Activated naive CD4-positive, alpha-beta T cell treated with anti-CD3 and anti-CD28 coated beads, Interleukin-2, amount 50 U/mL, for 72 hours (primary cell): ENCODE results near the gene PPP2CA. TPM values are rescaled to one million over a fixed set of nuclear protein-coding genes. Genes with fewer than 3 reads are reported as not detected.
A peak's percentile ranks its signal among the peaks of the same experiment; 100 is the strongest.
"Not testable (repeated sequence)": the region's sequence is repeated elsewhere in the genome, so short reads cannot be mapped to it uniquely, and the experiment has no call there.

Experiments
- ATAC-seq, 2 donors: fragments of 150-1000 bp; cut with Tn5 transposase; 2 replicates each; pipeline ENCODE4 v1.10.0; 2021; ENCODE audit warnings: mild to moderate bottlenecking in 2 of 2, moderate library complexity in 2 of 2
- DNase-seq, 2 donors: peaks; one replicate each; pipeline ENCODE4 v3.0.0; 2021 to 2022; ENCODE audit warnings: low spot score in 2 of 2
- H3K27ac Mint-ChIP-seq, 2 donors: one replicate each; pipeline ENCODE4 v1.8.0; 2022; ENCODE audit warnings: mild to moderate bottlenecking in 2 of 2, mixed read lengths in 2 of 2
- H3K36me3 Mint-ChIP-seq, 2 donors: one replicate each; pipeline ENCODE4 v1.8.0; 2022; ENCODE audit warnings: mixed read lengths in 2 of 2
- H3K9me3 Mint-ChIP-seq, 2 donors: one replicate each; pipeline ENCODE4 v1.8.0; 2022; ENCODE audit warnings: mixed read lengths in 2 of 2
- total RNA-seq, 2 donors: library from RNA; stranded (reverse); gene quantifications; one replicate each; pipeline ENCODE4 v1.2.3, GENCODE V29; 2022

Gene PPP2CA
- 100 to 1,000 TPM; 133 to 148 TPM for total RNA-seq

DNA sequence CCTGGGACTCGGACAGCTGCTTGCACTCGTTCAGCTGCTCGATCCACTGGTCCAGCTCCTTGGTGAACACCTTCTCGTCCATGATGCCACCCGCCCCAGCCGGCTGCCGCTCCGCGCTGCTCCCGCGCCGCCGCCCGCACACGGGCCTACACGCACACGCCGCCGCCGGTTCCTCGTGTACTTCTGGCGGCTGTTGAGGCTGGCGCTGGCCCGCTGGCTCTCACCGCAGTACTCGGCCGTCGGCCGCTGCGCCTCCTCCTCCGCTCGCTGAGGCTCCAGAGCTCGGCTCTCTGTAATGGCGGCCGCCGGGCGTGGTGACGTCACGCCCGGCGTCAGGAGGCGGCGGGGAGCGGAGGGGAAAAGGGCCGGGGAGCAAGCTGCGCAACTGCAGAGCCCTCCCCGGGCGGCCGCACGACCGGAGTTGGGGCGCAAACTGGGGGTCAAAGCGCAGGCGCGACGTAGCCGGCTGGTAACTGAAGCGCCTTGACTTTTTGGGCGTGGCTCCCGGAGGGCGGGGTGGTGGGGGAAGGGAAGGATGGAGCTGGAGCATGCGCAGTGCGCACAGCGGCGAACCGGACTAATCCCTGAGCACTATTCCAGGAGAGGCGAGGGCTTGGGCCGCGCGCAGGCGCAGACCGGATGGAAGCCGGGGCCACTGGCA, at the start of gene PPP2CA:
Gene PPP2CA, minus strand, starts transcription at position 294 of the 661 bp plus-strand sequence. Its CDS starts 212 bp downstream, at position 82.
- peak; percentile 99 to 100 for DNase-seq
- H3K36me3 Mint-ChIP-seq: peaks cover 29 to 41% of the 10 kb centered on the region in 2 donors
- peak within 1 kb of the TSS; percentile 99 for H3K27ac Mint-ChIP-seq
- peak; percentile 82 to 88 for ATAC-seq
- H3K9me3 Mint-ChIP-seq: no peaks in the 10 kb centered on the region

DNA sequence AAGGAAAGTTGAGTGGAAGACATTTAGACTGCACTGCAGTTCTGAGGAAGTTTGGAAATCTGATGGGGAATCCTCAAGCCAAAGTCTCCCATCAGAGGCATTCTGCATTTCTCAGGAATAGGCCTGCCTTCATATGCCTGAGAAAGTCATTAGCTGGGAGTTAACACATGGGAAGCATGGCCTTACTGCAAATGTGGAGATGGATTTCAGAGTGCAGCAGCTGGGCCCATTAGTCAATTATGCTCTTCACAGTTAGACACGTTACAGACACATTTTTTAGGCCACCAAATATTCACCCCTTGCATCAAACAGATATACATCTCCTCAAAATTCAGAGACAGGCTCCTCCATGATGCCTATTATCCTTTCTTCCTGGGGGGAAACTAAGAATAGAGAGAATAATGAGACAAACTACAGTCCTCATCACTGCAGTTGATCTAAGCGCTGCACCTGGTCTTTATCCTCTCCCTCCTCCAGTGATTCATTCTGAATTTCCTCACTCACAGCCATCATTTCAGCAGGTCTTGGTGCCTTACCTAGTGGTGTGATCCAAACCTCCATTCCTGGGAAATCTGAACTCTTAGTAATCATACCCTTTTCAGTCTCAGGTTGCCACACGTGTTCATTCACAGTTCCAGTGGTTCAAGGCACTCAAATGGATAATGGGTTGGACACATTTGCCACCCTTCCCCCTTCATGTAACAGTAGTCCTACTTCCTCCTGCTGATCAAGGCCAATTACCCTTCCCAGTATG, 47.9 kb upstream of the PPP2CA start:
- no peaks in the 10 kb centered on the region for H3K36me3 Mint-ChIP-seq
- DNase-seq: no peak
- H3K27ac Mint-ChIP-seq: no peak overlapping the region
- ATAC-seq: no peak
- H3K9me3 Mint-ChIP-seq: peaks cover 0 to 9% of the 10 kb centered on the region in 2 donors

DNA sequence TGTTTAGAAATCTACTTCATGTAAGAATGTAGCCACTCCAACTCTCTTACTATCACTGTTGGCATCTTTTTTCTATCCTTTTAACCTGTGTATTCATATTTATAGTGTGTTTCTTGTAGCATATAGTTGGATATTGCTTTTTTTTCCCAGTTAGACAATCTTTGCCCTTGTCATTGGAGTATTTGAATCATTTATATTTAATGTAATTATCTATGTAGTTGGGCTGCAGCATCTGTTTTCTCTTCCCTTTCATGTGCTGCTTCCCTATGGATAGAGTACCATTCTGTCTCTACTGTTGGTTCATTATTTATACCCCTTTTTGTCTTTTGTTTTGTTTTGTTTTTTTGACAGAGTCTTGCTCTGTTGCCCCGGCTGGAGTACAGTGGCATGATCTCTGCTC, 45.2 kb upstream of the PPP2CA start:
- no peak for DNase-seq
- no peak for ATAC-seq
- no peaks in the 10 kb centered on the region for H3K36me3 Mint-ChIP-seq
- no peak overlapping the region for H3K27ac Mint-ChIP-seq
- H3K9me3 Mint-ChIP-seq: peaks cover 0 to 9% of the 10 kb centered on the region in 2 donors

DNA sequence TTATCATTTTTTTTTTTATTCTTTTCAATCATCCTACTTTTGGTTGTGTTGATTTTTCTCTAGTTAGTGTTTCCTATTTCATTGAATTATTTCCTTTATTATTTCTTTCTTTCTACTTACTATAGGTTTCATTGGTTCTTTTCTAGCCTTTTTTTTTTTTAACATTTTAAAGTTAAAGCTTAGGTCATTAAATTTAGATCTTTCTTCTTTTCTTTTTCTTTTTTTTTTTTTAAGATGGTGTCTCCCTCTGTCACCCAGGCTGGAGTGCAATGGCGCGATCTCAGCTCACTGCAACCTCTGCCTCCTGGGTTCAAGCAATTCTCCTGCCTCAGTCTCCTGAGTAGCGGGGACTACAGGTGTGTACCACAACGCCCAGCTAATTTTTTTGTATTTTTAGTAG, 43.0 kb upstream of the PPP2CA start:
- Mint-ChIP-seq H3K36me3 (no peaks in the 10 kb centered on the region), H3K27ac (no peak overlapping the region), H3K9me3 (peaks cover 0 to 13% of the 10 kb centered on the region in 2 donors)
- ATAC-seq (no peak), DNase-seq (no peak)

DNA sequence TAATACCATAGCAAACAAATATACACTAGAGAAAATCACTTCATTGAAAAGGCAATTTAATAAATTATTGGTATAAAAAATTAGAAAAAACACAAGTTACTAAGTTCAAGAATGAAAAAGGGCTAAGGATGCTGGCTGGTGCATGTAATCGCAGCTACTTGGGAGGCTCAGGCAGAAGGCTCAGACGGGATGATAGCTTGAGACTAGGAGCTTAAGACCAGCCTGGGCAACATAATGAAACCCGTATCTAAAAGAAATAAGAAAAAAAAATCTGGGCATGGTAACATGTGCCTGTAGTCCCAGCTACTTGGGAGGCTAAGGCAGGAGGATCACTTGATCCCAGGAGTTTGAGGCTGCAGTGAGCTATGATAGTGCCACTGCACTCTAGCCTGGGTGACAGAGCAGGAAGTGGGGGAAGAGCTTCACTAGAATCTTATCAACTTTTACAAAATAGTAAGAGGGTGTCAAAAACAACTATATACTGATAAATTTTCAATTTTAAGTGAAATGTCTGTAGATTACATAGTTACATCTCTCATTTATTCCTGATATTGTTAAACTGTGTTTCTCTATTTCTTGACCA, 42.2 kb upstream of the PPP2CA start:
- Mint-ChIP-seq H3K9me3 (peaks cover 0 to 13% of the 10 kb centered on the region in 2 donors), H3K27ac (no peak overlapping the region), H3K36me3 (no peaks in the 10 kb centered on the region)
- DNase-seq (no peak), ATAC-seq (no peak)

DNA sequence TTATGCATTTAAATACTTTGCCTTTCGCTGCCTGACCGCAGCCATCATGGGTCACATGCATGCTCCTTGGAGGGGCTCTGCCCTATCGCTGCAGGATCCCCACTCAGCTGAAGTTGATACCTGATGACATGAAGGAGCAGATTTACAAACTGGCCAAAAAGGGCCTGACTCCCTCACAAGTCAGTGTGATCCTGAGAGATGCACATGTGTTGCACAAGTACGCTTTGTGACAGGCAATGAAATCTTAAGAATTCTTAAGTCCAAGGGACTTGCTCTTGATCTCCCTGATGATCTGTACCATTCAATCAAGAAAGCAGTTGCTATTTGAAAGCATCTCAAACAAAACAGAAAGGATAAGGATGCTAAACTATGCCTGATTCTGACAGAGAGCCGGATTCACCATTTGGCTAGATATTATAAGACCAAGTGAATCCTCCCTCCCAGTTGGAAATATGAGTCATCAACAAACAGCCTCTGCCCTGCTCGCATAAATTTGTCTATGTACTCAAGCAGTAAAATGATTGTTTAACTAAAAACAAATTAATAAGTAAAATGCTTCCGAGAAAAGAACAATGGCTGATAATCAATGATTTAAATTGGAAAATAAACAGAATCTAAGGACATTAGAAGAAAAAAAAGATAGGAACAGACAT, 41.6 kb upstream of the PPP2CA start:
- peaks cover 0 to 14% of the 10 kb centered on the region in 2 donors for H3K9me3 Mint-ChIP-seq
- no peak overlapping the region for H3K27ac Mint-ChIP-seq
- no peak for ATAC-seq
- no peak for DNase-seq
- peaks cover 0 to 6% of the 10 kb centered on the region in 2 donors for H3K36me3 Mint-ChIP-seq

DNA sequence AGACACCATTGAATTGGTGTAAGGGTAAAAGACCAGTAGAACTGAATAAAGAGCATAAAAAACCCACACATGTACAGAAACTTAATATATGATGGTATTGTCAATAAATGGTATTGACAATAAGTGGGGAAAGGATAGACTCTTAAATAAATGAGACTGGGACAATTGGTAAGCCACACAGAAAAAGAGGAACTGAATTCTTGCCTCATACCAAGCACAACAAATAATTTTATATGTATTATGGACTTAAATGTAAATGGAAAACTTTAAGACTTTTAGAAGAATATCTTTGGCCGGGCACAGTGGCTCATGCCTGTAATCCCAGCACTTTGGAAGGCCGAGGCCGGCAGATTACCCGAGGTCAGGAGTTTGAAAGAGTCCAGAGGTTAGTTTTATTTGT, 37.9 kb upstream of the PPP2CA start:
- no peak for DNase-seq
- Mint-ChIP-seq H3K27ac (no peak overlapping the region), H3K36me3 (peaks cover 0 to 14% of the 10 kb centered on the region in 2 donors), H3K9me3 (peaks cover 0 to 10% of the 10 kb centered on the region in 2 donors)
- ATAC-seq: no peak

DNA sequence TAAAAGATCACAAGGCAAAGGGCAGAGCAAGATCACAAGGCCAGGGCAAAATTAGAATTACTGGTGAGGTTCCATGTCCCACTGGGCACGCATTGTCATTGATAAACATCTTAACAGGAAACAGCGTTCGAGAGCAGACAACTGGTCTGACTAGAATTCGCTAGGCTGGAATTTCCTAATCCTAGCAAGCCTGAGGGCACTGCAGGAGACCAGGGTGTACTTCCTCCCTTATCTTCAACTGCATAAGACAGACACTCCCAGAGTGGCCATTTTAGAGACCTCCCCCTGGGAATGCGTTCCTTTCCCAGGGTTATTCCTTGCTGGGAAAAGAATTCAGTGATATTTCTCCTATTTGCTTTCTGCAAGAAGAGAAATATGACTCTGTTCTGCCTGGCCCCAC, 36.8 kb upstream of the PPP2CA start:
- DNase-seq, ATAC-seq, H3K9me3 Mint-ChIP-seq: not testable (repeated sequence)
- H3K27ac Mint-ChIP-seq: peak overlapping the region in 1 of 2 donors; percentile 81
- H3K36me3 Mint-ChIP-seq: peaks cover 0 to 14% of the 10 kb centered on the region in 2 donors

DNA sequence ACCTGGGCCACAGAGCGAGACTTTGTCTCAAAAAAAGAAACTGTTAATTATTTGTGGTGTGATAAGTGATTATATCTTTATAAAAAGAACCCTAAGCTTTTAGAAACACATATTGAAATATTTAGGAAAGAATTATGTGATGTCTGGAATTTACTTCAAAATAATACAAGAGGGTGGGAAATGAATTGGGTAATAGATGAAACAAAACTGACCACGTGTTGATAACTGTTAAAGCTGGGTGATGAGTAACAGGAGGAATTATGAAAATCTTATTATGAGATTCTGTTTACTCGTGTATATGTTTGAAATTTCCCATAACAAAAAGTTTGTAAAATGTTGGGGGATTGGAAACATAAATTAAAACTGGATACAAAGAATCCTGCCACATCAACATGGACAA, 33.0 kb upstream of the PPP2CA start:
- peaks cover 0 to 14% of the 10 kb centered on the region in 2 donors for H3K36me3 Mint-ChIP-seq
- no peak for ATAC-seq
- DNase-seq: no peak
- H3K9me3 Mint-ChIP-seq: peaks cover 0 to 5% of the 10 kb centered on the region in 2 donors
- H3K27ac Mint-ChIP-seq: no peak overlapping the region

DNA sequence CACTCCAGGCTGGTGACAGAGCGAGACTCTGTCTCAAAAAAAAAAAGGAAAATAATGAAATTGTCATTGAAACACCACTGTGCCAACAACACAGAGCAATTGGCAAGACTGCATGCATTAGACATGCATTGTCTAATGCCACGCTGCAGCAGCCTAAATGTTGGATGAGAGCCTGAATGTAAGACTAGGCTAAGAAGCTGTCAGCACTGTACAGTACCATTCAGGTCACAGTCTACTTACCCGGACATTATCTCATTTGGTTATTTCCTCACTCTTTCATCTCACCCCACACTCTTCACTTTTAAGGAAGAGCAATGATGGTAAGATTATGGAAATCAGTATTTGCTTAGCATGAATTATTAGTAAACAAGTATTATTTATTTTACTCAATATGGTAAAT, 31.3 kb upstream of the PPP2CA start:
- no peak for ATAC-seq

DNA sequence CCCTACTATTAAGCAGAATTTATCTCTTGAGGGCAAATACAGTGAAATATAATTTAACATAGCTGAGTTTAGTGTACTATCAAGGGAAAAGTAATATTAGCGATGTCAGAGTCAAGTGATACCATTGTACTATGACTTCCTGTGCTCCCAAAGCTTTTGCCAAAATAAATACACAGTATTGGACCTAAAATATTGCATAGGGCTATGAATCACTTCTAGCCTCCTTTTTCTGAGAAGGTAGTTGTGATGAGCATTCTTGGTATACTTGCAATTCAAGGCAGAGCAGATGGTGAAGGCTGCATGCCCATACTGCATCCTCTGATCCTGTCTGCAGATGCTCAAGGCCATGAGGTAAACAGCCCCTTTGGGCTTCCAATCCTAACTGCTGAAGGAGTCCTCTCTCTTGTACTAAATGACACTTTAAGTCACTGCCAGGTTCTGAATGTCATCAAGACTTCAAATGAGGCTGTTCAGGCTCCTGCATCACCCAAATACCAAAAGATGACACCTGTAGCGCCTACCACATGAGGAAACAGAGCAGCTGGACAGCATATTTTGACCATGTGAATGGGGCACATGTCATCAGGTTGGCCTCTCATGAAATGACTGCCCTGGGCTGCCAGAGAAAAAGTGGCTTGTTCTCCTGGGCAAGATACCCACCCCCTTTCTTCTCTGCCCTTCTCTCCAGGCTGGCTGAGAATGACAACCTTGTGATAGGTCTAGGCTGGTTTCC, 29.7 kb upstream of the PPP2CA start:
- Mint-ChIP-seq H3K27ac (no peak overlapping the region), H3K36me3 (no peaks in the 10 kb centered on the region), H3K9me3 (no peaks in the 10 kb centered on the region)
- ATAC-seq (no peak), DNase-seq (no peak)

More for the DNA sequence above, 31.3 kb upstream of the PPP2CA start:
- Mint-ChIP-seq H3K36me3 (peaks cover 0 to 5% of the 10 kb centered on the region in 2 donors), H3K27ac (no peak overlapping the region), H3K9me3 (peaks cover 0 to under 1% of the 10 kb centered on the region in 2 donors)
- DNase-seq: no peak

DNA sequence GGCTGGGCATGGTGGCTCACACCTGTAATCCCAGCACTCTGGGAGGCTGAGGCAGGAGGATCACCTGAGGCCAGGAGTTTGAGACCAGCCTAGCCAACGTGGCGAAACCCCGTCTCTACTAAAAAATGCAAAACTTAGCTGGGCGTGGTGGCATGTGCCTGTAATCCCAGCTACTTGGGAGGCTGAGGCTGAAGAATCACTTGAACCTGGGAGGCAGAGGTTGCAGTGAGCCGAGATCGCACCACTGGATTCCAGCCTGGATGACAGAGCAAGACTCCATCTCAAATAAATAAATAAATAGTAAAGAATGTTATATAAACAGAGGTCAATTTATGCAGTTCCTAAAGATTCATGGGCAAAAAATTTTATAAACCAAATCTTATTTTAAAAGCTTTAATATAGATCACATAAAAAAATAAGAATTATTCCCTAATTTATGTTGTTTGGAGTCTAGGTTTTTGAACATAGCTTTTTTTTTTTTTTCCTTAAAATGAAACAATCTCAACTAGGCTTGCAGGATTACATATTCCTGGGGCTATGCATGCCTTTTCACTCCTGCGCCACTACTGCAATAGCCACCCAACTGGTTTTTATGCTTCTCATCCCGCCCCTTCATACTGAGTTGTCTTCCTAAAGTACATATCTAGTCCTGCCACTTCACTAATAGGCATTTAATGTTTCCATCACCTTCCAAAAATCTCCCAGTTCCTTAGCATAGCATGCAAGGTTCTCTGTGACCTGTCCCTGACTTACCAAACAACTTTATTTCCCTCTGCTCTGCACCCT, 27.7 kb upstream of the PPP2CA start:
- not testable (repeated sequence) for H3K27ac Mint-ChIP-seq, DNase-seq, H3K9me3 Mint-ChIP-seq, ATAC-seq, H3K36me3 Mint-ChIP-seq

DNA sequence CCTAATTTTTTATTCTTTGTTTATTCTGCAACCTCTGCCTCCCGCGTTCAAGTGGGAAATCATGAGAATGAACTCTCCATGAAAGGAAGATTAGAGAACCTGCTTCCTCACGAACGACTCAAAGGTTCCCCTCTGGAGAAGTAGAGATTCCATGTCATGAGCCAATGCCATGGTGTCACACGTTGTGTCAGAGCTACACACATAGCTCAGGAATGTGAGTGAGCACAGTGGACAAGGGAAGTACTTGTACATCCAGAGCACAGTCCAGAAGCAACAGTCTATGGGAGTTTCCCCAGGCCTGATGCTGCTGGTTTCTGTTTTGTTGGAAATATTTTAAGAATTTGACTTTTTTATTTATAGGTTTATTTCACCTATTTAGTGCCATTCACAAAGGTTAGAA, 26.8 kb upstream of the PPP2CA start:
- ATAC-seq (no peak), DNase-seq (no peak)
- no peaks in the 10 kb centered on the region for H3K36me3 Mint-ChIP-seq
- H3K9me3 Mint-ChIP-seq: no peaks in the 10 kb centered on the region
- H3K27ac Mint-ChIP-seq: no peak overlapping the region

DNA sequence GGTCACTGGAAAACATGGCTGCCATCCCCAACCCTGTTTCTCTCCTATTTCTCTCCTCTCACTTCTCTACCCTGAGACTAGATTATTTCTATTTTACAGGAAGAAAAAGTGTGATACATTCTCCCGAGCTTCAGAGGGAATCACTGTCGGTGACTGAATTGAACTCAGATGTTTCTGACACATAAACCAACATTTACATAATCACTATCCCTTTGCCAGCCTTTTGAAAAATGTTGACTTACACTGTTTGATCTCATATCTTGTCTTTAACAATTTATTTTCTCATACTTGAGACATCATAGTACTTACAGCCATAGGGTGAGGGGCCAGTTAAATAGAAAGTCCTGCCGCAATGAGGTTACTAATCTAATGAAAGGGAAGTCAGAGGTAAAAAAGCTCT, 25.1 kb upstream of the PPP2CA start:
- Mint-ChIP-seq H3K36me3 (no peaks in the 10 kb centered on the region), H3K9me3 (no peaks in the 10 kb centered on the region), H3K27ac (no peak overlapping the region)
- no peak for DNase-seq
- no peak for ATAC-seq

DNA sequence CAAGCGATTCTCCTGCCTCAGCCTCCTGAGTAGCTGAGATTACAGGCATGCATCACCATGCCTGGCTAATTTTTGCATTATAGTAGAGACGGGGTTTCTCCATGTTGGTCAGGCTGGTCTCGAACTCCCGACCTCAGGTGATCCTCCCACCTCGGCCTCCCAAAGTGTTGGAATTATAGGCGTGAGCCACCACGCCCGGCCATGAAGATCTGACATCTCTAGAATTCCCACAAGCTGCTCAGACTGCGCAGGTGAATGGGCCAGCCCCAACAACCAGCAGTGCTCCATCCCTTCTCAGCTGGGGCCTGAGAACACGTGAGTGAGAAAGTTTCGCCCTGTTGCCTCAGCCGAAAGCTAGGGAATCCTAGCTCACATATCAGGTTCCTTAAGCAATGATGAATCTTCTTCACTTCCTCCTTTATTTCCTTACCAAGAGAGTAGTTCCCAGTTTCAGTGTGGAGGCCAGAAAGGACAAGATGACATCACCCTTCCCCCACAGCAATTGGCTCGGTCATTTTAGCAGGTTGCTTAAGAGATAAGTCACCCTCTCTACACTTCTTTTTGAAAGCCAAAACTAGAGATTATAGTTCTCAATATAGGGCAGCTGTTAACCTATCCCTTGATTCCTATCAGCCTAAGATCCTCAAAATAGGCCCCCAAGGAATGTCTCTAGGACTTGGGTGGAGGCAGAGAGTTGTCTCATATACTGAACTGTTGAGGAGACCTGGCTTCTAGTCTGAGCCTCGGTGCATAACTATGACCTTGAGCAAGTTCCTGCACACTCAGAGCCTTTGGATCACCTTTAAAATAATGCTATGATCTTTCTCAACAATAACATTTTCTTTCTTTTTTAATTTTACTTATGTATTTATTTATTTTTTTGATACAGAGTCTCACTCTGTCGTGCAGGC, 23.9 kb upstream of the PPP2CA start:
- no peak overlapping the region for H3K27ac Mint-ChIP-seq
- ATAC-seq (no peak), DNase-seq (no peak)
- H3K9me3 Mint-ChIP-seq: no peaks in the 10 kb centered on the region
- H3K36me3 Mint-ChIP-seq: no peaks in the 10 kb centered on the region
